ENCODE results near the gene CASK.

GRCh38 chrX:41543668-41544067 lies 379.7 kb downstream of the CASK start:
- TF ChIP-seq EZH2 (IDR thresholded peaks at IDR 0.05) (no peak), POLR2AphosphoS5 (IDR thresholded peaks at IDR 0.05; ENCODE audit: borderline replicate concordance, low read depth, low read length) (no peak), FOXP2 (optimal IDR thresholded peaks at IDR 0.05; ENCODE audit: control extremely low read depth, extremely low read length, insufficient read depth) (no peak)
